ENCODE measurements around the gene RGPD4. TPM values are rescaled to one million over a fixed set of nuclear protein-coding genes. Genes with fewer than 3 reads are reported as not detected.

The RGPD4 gene
- total RNA-seq, 4 donors from 2014 or later, result 0.16 TPM; not detected in 3

GRCh38 chr2:107936433-107937359, 110.0 kb downstream of the RGPD4 start:
- TF ChIP-seq CTCF (IDR thresholded peaks at IDR 0.05) (peak in 3 of 4 experiments; percentile 21 to 37 (median 28)), POLR2AphosphoS5 (IDR thresholded peaks at IDR 0.05) (no peak)
- Histone ChIP-seq H3K27ac (no peak overlapping the region), H3K36me3 (no peaks in the 10 kb centered on the region), H3K27me3 (no peaks in the 10 kb centered on the region), H3K4me1 (no peaks in the 10 kb centered on the region), H3K9me3 (no peaks in the 10 kb centered on the region), H3K4me3 (no peak overlapping the region)
- no peak for ATAC-seq
- 37 to 50% methylated on average over 5 of the region's 5 CpGs for WGBS, 2 donors (ENCODE audit: low coverage in 1 of 2)

Small RNAs within 50 kb of the gene (small RNA-seq; reads per million reads assigned to genes)
- gene AC009963.1, result 0 reads per million in 4 donors
- gene AC009963.2, result 0 reads per million in 4 donors

Other genes with a start within 250 kb of the RGPD4 start
- gene SLC5A7, start 159.6 kb downstream of the RGPD4 start, total RNA-seq, result 1 to 10 TPM in 3 of 4 donors, under 1 TPM in 1; 0.93 to 2.3 (median 1.3) TPM

Data from gastroesophageal sphincter (tissue), 4 donors.